Stimulated activated CD4-positive, alpha-beta T cell treated with anti-CD3 and anti-CD28 coated beads, Interleukin-2, amount 100 ng/mL, for 48 hours (primary cell): Measurements from ENCODE around the gene NEUROD1.

Source experiments
- DNase-seq, 2 donors: peaks; one replicate each; pipeline ENCODE4 v3.0.0-alpha.2; 2020

The NEUROD1 gene

DNA sequence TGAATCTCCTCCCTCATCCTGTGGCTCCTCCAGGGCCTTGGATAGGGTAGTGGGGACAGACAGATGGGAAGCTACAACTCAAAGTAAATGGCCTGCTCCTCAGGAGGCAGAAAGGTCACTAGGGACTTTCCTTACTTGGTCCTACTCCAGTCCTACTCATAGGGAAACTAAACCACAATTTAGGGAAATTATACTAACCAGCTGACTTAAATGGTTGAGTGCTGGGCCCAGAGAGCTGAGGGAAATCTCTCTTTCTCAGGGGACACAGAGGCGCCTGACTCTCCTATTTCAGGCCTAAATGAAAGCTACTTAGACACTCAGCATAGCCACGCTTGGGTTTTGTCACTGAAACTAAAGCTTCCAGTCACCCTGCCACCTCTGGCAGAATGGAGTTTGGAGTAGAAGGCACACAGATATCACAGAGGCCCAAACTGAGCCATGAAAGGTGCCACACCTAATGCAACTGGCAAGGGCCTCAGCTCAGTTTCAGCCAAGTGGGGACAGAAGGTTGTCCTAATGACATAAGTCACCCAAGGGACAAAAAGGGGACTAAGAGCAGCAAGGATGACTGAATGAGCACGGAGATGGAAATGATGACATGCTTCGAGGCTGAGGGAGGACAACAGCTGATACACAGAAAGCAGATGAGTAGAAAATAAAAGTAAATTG is 47.5 kb downstream of the NEUROD1 start:
- no peak for DNase-seq

DNA sequence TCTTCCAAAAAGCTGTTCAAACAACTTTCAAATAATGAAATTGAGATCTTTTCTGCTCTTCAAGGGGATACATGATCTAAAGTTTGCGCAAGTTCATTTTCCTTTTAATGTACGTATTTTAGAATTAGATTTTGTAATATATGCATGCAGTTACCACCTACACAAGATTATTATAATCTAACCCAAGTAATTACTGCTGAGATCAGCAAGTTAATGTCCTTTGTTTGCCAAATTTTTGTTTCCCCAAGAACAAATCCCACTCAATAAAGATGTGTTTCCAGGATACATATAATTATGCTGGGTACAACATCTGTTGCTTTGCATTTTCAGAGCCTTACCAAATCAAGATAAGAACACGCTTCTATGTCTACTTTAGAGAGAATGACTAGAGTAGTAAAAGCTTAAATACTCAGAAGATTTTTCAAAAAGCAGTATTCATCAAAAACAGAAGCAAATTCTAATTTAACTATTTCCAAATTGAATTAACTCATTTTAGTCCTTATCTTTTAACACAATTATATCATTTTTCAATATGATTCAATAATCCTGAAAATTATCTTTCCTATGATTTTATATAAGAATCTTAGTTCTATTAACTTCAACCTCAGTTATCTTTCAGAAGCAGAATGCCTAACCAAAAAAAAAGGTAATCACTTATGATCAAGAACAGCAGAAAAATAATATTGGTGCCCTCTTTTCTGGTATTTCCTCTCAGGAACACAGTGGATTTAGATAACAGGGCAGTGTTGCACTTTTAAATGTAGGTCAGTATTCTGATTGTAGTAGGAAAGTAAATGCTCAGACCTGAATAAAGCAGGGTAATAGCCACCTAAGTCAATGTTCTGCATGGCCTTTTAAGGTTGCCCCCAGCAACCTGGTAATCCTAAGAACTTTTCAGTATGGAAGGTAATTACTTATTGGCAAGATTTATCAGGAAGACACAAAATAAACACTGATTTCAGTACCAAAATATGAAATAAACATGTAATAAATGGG is 51.4 kb downstream of the NEUROD1 start:
- no peak for DNase-seq

DNA sequence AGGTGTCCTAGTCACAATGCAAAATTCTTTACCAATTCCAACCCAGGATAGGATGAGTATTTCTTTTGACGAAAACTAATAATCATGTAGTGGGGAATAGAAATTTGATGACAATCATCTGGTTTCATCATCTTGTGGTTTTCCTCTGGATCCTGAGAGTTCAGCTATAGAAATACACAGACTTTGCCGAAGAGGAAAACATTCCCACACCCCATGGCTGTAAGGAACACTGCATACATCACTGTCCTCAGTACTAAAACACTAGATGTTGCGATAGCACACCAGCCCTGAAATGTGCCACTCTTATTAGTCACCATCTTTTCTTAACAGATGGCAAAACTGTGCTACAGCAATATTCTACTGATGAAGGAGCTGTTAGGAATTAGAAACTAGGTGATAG is 52.8 kb downstream of the NEUROD1 start:
- DNase-seq = no peak

DNA sequence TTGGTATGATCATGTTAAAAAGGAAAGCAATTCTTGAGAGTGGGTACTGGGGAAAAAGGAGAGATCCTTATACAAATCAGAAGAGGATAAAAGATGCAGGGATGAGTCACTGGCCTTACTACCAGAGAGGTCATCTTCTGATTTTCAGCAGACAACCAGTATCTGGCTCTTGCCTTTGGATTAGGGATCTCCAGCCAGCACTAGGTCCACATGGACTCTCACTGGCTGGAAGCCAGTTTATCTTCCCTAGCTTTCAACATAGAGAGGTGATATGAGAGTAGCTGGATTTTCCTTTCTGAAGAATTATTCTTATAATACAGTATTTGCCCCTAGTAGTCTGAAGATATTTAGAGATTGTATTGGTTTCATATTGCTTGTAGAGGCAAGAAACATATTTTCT is 53.6 kb downstream of the NEUROD1 start:
- DNase-seq = no peak
